ENCODE measurements around the gene CHCT1.
"Not testable (repeated sequence)": the region's sequence is repeated elsewhere in the genome, so short reads cannot be mapped to it uniquely, and the experiment has no call there.

Gene CHCT1

DNA sequence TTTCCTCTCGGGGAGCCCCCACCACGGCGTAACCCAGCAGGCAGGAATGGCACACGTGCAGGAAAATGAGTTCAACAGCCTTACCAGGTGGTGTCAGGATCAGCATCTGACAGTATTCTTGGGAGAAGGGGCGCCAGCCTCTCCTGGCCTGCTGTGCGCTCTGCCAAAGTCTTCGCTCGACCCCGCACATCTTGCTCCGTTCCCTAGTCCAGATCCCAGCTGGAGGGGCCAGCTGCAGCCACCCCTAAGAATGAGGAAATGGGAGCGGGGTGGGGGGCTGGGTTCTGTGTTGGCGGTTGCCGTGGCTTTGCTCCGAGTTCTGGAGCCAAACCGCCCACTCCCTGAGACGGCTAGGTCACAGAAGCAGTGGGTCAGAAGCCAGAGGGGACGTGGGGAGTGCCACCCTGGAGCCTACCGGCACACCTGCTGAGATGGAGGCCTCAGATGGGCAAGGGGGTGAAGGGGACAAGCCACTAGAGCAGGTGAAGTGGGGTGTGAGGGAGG is at the start of gene CHCT1:
TSS of gene CHCT1 (plus strand) at position 328 of the 504 bp plus-strand sequence. CDS start at position 432, 104 bp downstream.
- H3K4me3 ChIP-seq (ENCODE audit: low read length) = peak within 1 kb of the TSS; percentile 50
- no peaks in the 10 kb centered on the region for H3K27me3 ChIP-seq (ENCODE audit: control insufficient read depth, insufficient read depth, low read length)
- H3K4me1 ChIP-seq (ENCODE audit: control insufficient read depth, insufficient read depth, low read length) = peaks cover 9% of the 10 kb centered on the region
- peak within 1 kb of the TSS; percentile 70 for H3K9ac ChIP-seq (ENCODE audit: low read length)
- no peaks in the 10 kb centered on the region for H3K36me3 ChIP-seq (ENCODE audit: control insufficient read depth, insufficient read depth, low read length)
- H3K9me3 ChIP-seq (ENCODE audit: control insufficient read depth, low read length) = no peaks in the 10 kb centered on the region

DNA sequence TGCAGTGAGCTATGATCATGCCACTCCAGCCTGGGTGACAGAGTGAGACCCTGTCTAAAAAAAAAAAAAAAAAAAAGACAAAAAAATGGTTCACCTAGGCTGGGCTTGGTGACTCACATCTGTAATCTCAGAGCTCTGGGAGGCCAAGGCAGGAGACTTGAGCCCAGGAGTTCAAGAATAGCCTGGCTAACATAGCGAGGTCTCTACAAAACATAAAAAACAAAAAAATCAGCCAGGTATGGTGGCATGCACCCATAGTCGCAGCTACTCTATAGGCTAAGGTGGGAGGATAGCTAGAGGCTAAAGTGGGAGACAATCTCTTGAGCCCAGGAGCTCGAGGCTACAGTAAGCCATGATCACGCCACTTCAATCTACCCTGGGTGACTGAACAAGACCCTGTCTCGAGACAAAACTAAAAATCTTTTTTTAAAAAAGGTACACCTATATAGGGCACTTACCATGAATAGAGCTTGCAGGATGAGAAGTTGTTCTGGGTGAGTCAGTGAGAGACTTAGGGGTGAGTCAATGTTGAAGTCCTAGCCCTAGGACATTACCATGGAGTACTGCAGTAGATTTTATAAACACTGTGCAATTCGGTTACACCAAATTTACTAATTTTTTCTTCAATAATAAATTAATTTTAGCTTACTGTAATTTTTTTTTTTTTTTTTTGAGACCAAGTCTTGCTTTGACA is 49.4 kb upstream of the CHCT1 start:
- Histone ChIP-seq H3K27me3 (ENCODE audit: control insufficient read depth, insufficient read depth, low read length) (no peaks in the 10 kb centered on the region), H3K36me3 (ENCODE audit: control insufficient read depth, insufficient read depth, low read length) (no peaks in the 10 kb centered on the region), H3K9ac (ENCODE audit: low read length) (no peak overlapping the region), H3K4me3 (ENCODE audit: low read length) (no peak overlapping the region), H3K4me1 (ENCODE audit: control insufficient read depth, insufficient read depth, low read length) (peaks cover 4% of the 10 kb centered on the region), H3K9me3 (ENCODE audit: control insufficient read depth, low read length) (no peaks in the 10 kb centered on the region)

DNA sequence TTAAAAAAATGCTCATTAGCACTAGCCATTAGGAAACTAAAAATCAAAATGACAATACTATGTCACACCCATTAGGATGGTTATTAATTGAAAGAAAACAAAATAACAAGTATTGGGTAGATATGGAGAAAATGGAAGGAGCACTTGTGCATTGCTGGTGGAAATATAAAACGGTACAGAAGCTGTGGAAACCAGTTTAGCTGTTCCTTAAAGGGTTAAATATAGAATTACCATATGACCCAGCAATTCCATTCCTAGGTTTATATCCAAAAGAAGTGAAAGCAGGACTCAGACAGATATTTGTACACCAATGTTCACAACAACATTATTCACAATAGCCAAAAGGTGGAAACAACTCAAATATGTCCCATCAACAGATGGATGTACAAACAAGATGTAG is 44.1 kb upstream of the CHCT1 start:
- H3K4me3 ChIP-seq (ENCODE audit: low read length); H3K4me1 ChIP-seq (ENCODE audit: control insufficient read depth, insufficient read depth, low read length); H3K9me3 ChIP-seq (ENCODE audit: control insufficient read depth, low read length); H3K9ac ChIP-seq (ENCODE audit: low read length); H3K27me3 ChIP-seq (ENCODE audit: control insufficient read depth, insufficient read depth, low read length); H3K36me3 ChIP-seq (ENCODE audit: control insufficient read depth, insufficient read depth, low read length): not testable (repeated sequence)

DNA sequence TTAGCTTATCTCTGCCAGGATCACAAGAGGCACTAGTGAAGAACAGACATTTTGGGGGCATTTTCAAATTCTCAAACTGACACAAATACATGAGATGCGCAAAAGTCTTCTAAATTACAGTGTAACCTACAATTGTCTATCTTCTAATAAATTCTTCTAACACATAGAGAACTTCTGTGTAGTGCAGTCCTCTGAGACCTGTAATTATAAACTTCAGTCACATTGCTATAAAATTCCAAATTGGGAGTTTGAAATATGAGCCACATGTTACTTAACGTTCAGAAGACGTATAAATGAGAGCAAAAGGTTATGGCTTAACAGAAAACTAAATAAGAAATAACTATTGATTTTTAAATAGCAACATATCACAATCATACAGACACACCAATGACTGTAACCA is 42.8 kb upstream of the CHCT1 start:
- H3K9ac ChIP-seq (ENCODE audit: low read length); H3K27me3 ChIP-seq (ENCODE audit: control insufficient read depth, insufficient read depth, low read length); H3K36me3 ChIP-seq (ENCODE audit: control insufficient read depth, insufficient read depth, low read length); H3K4me3 ChIP-seq (ENCODE audit: low read length); H3K9me3 ChIP-seq (ENCODE audit: control insufficient read depth, low read length); H3K4me1 ChIP-seq (ENCODE audit: control insufficient read depth, insufficient read depth, low read length): not testable (repeated sequence)

DNA sequence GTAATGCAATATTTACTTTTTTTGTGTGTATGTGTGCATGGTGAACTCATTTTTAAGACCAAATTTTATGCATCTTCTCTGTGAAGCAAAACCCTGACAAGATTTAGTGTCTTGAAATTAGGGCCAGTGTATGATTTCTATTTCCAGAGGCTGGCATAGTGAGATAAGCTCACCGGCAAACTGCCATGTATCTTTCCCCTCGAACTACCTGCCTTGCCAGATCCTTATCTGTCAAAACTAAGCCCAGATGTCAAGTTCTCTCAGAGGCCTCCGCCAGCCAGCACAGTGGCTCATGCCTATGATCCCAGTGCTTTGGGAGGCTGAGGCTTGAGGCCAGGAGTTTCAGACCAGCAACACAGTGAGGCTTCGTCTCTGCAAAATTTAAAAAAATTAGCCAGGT is 40.3 kb upstream of the CHCT1 start:
- H3K9ac ChIP-seq (ENCODE audit: low read length) = no peak overlapping the region
- H3K9me3 ChIP-seq (ENCODE audit: control insufficient read depth, low read length) = no peaks in the 10 kb centered on the region
- H3K36me3 ChIP-seq (ENCODE audit: control insufficient read depth, insufficient read depth, low read length) = no peaks in the 10 kb centered on the region
- no peaks in the 10 kb centered on the region for H3K27me3 ChIP-seq (ENCODE audit: control insufficient read depth, insufficient read depth, low read length)
- no peak overlapping the region for H3K4me3 ChIP-seq (ENCODE audit: low read length)
- peaks cover 5% of the 10 kb centered on the region for H3K4me1 ChIP-seq (ENCODE audit: control insufficient read depth, insufficient read depth, low read length)

DNA sequence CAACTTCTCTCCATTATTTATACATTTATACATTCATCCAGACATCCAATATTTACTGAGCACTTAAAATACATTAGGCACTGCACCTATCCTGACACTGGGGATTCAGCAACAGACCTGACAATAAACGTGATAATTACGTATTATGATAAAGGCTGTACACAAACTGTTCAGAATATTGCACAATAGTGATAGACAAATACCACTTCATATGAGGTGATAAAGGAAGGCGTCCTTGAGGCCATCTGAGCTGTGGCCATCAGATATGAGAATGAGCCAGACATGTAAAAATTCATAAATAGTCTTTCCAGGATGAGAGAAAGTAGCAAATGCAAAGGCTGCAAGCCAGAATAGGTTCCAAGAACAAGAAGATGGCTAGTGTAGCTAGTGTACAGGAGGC is 38.9 kb upstream of the CHCT1 start:
- Histone ChIP-seq H3K36me3 (ENCODE audit: control insufficient read depth, insufficient read depth, low read length) (no peaks in the 10 kb centered on the region), H3K9ac (ENCODE audit: low read length) (no peak overlapping the region), H3K4me1 (ENCODE audit: control insufficient read depth, insufficient read depth, low read length) (peaks cover 5% of the 10 kb centered on the region), H3K27me3 (ENCODE audit: control insufficient read depth, insufficient read depth, low read length) (no peaks in the 10 kb centered on the region), H3K9me3 (ENCODE audit: control insufficient read depth, low read length) (no peaks in the 10 kb centered on the region), H3K4me3 (ENCODE audit: low read length) (no peak overlapping the region)

DNA sequence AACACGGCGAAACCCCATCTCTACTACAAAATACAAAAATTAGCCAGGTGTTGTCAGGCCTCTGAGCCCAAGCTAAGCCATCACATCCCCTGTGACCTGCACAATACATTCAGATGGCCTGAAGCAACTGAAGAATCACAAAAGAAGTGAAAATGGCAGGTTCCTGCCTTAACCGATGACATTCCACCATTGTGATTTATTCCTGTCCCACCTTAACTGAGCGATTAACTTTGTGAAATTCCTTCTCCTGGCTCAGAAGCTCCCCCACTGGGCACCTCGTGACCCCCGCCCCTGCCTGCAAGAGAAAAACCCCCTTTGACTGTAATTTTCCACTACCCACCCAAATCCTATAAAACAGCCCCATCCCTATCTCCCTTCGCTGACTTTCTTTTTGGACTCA is 37.4 kb upstream of the CHCT1 start:
- H3K9me3 ChIP-seq (ENCODE audit: control insufficient read depth, low read length); H3K4me1 ChIP-seq (ENCODE audit: control insufficient read depth, insufficient read depth, low read length); H3K9ac ChIP-seq (ENCODE audit: low read length); H3K36me3 ChIP-seq (ENCODE audit: control insufficient read depth, insufficient read depth, low read length); H3K4me3 ChIP-seq (ENCODE audit: low read length); H3K27me3 ChIP-seq (ENCODE audit: control insufficient read depth, insufficient read depth, low read length): not testable (repeated sequence)

DNA sequence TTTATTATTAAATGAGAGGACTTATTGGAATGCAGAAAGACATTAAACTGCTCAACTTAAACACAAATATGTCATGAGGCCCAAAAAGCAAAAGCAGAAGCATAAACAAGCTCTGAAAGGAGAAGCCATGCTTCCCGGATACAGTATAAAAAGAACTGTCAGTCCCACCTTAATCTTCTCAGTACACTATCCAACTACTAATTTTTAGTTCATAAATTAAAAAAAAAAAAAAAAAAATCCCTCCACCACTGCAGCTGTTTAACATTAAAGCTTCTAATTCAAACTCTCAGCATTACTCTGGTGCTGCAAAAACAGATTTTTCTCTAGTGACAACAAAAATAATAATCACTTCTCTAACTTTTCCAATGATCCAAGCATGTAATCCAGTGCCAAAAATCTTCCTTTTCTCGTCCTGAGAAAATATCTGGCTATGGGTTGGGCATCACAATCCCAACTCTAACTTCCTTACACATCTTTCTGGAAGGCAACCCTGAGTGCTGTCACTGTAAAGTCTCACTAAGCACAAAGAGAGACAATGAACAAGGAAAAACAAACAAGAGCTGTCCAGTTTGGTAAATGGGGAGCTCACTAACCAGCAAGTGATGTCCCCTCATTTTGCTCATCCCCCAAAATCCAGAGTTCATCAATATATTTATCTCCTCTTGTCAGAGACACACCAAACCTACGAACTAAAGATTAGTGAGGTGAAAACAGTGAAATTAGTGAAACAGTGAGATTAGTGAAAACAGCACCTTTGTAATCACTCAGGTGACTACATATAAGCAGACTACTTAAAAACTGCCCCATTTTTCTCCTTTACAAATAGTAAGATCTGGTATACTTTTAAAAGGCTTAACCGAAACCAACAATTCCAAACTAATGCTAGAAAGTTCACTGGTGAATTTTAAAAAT is 35.9 kb upstream of the CHCT1 start:
- H3K4me1 ChIP-seq (ENCODE audit: control insufficient read depth, insufficient read depth, low read length) = peaks cover 16% of the 10 kb centered on the region
- H3K4me3 ChIP-seq (ENCODE audit: low read length) = no peak overlapping the region
- H3K9ac ChIP-seq (ENCODE audit: low read length) = no peak overlapping the region
- H3K9me3 ChIP-seq (ENCODE audit: control insufficient read depth, low read length) = no peaks in the 10 kb centered on the region
- H3K27me3 ChIP-seq (ENCODE audit: control insufficient read depth, insufficient read depth, low read length) = no peaks in the 10 kb centered on the region
- no peaks in the 10 kb centered on the region for H3K36me3 ChIP-seq (ENCODE audit: control insufficient read depth, insufficient read depth, low read length)

DNA sequence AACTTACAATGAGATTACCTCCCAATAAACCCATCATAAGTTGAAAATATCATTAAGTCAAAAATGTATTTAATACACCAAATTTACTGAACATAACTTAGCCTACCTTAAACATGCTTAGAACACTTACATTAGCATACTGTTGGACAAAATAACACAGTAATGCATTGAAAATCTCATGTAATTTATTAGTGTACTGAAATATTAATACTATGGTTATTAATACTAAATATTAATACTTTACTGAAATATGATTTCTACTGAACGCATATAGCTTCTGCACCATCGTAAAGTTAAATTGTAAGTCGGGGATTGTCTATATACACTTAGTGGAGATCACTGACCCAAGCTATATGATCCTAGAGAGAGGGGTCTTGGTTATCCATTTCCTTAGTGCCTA is 34.6 kb upstream of the CHCT1 start:
- H3K9me3 ChIP-seq (ENCODE audit: control insufficient read depth, low read length) = no peaks in the 10 kb centered on the region
- peaks cover 16% of the 10 kb centered on the region for H3K4me1 ChIP-seq (ENCODE audit: control insufficient read depth, insufficient read depth, low read length)
- no peaks in the 10 kb centered on the region for H3K36me3 ChIP-seq (ENCODE audit: control insufficient read depth, insufficient read depth, low read length)
- no peaks in the 10 kb centered on the region for H3K27me3 ChIP-seq (ENCODE audit: control insufficient read depth, insufficient read depth, low read length)
- H3K9ac ChIP-seq (ENCODE audit: low read length) = no peak overlapping the region
- no peak overlapping the region for H3K4me3 ChIP-seq (ENCODE audit: low read length)

DNA sequence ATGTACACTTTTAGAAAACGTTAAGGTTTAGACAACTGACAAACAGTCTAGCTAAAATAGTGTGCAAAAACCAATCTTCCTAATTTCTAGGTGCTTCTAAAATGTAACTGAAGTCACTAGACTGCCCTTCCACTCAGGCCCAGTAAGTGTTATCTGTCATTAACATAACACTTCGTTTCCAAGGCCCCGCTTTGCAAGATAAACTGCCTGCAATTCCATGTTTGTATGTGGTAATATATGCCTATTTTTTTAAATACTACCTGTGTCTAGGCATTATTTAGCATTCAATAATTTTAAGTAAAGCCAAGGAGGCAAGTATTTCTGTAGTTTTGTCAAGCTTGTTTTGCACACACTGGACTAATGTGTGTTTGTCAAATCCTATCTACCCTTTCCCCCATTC is 33.5 kb upstream of the CHCT1 start:
- no peak overlapping the region for H3K4me3 ChIP-seq (ENCODE audit: low read length)
- H3K9ac ChIP-seq (ENCODE audit: low read length) = no peak overlapping the region
- H3K4me1 ChIP-seq (ENCODE audit: control insufficient read depth, insufficient read depth, low read length) = peaks cover 15% of the 10 kb centered on the region
- no peaks in the 10 kb centered on the region for H3K9me3 ChIP-seq (ENCODE audit: control insufficient read depth, low read length)
- H3K36me3 ChIP-seq (ENCODE audit: control insufficient read depth, insufficient read depth, low read length) = no peaks in the 10 kb centered on the region
- no peaks in the 10 kb centered on the region for H3K27me3 ChIP-seq (ENCODE audit: control insufficient read depth, insufficient read depth, low read length)

DNA sequence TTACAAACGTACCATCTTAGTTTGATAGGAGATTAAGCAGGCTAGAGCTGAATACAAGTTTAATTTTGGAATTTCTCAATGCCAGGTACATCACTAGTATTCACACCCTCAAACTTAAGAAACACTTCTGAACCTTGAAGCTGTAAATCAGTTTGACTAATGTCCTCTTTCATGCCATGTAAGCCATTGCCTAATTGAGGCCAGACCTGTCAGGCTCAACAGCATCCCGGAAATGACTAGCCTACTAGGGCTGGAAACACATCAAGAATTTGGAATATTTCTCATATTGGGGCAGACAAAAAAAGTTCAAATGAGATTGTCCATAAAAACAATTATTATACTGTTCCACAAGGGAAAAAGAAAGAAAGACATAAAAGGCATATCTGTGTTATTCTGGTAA is 32.1 kb upstream of the CHCT1 start:
- peaks cover 15% of the 10 kb centered on the region for H3K4me1 ChIP-seq (ENCODE audit: control insufficient read depth, insufficient read depth, low read length)
- H3K36me3 ChIP-seq (ENCODE audit: control insufficient read depth, insufficient read depth, low read length) = no peaks in the 10 kb centered on the region
- no peaks in the 10 kb centered on the region for H3K27me3 ChIP-seq (ENCODE audit: control insufficient read depth, insufficient read depth, low read length)
- H3K9ac ChIP-seq (ENCODE audit: low read length) = no peak overlapping the region
- no peaks in the 10 kb centered on the region for H3K9me3 ChIP-seq (ENCODE audit: control insufficient read depth, low read length)
- H3K4me3 ChIP-seq (ENCODE audit: low read length) = no peak overlapping the region

DNA sequence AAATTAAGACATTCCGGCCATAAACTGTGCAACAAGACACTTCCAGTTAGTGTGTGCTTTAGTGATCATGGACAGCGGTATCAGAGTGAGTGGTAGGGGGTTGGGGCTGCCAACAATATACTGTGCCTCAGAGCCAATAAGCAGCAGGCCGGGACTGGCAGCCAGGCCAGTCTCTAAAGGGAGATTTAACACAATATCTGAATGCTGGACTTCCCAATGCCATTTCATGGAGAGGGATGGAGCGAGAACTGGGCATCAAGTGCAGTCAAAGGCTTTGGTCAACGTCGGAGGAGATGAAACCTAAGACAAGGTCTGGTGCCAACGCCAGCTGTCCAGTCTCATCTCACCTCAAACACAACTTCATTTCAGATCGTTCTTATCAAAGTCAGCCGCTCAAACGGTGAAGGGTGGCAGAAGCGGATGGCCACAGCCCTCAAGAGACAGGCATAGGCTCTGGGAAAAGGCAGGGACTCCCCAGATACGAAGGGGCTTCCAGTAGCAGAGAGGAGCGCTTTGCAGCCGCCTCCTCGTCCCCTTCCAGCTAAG is 31.3 kb upstream of the CHCT1 start:
- Histone ChIP-seq H3K27me3 (ENCODE audit: control insufficient read depth, insufficient read depth, low read length) (no peaks in the 10 kb centered on the region), H3K9me3 (ENCODE audit: control insufficient read depth, low read length) (no peaks in the 10 kb centered on the region), H3K4me1 (ENCODE audit: control insufficient read depth, insufficient read depth, low read length) (peaks cover 19% of the 10 kb centered on the region), H3K4me3 (ENCODE audit: low read length) (peak overlapping the region; percentile 58), H3K9ac (ENCODE audit: low read length) (peak overlapping the region; percentile 88), H3K36me3 (ENCODE audit: control insufficient read depth, insufficient read depth, low read length) (no peaks in the 10 kb centered on the region)

Data from mucosa of stomach (tissue), 1 donor.